HepG2 (cell line): Measurements from ENCODE around the gene MADD. TPM values are rescaled to one million over a fixed set of nuclear protein-coding genes. Genes with fewer than 3 reads are reported as not detected.

ENCODE experiments used
- ATF4 ChIP-seq, 2 experiments: fragments of 450-650 bp in 1 of 2; sonication (generic) in 1 of 2; formaldehyde crosslinking; IDR thresholded peaks; 2 replicates each; pipeline versions ENCODE4 v1.5.0 to v1.8.0; 2020 to 2022; ENCODE audit warnings: mild to moderate bottlenecking in 1 of 2, missing genetic modification reagents in 1 of 2
- ATF7 ChIP-seq, 2 experiments: fragments of 450-650 bp in 1 of 2; sonication (generic) in 1 of 2; formaldehyde crosslinking in 1 of 2; IDR thresholded peaks; 2 replicates each; pipeline versions ENCODE4 v1.4.0 to v1.6.1; 2016 to 2020; ENCODE audit warnings: antibody characterized with exemption in 1 of 2, mild to moderate bottlenecking in 1 of 2, missing genetic modification reagents in 1 of 2
- CREM ChIP-seq, 2 experiments: sonication (generic) in 1 of 2; formaldehyde crosslinking in 1 of 2; IDR thresholded peaks; 2 replicates each; pipeline versions ENCODE4 v1.4.0 to v1.6.1; 2016 to 2020; ENCODE audit warnings: antibody characterized with exemption in 1 of 2, mild to moderate bottlenecking in 1 of 2, missing genetic modification reagents in 1 of 2
- FOSL2 ChIP-seq: sonication (generic); formaldehyde crosslinking; IDR thresholded peaks from 2 replicates; pipeline ENCODE4 v1.4.0; 2020; ENCODE audit warnings: missing genetic modification reagents
- HNRNPLL ChIP-seq: fragments of 200-400 bp; formaldehyde crosslinking; IDR thresholded peaks from 2 replicates; pipeline ENCODE4 v1.6.1; 2017; ENCODE audit warnings: mild to moderate bottlenecking, low read depth, low read length; ENCODE audit not compliant: poor library complexity, severe bottlenecking
- KDM5B ChIP-seq: sonication (generic); formaldehyde crosslinking; IDR thresholded peaks from 2 replicates; pipeline ENCODE4 v1.4.0; 2020; ENCODE audit warnings: missing genetic modification reagents, mild to moderate bottlenecking, borderline replicate concordance
- KLF15 ChIP-seq: sonication (generic); formaldehyde crosslinking; IDR thresholded peaks from 2 replicates; pipeline ENCODE4 v1.8.1; 2023; ENCODE audit warnings: borderline replicate concordance, mild to moderate bottlenecking, inconsistent platforms, missing genetic modification reagents, mixed read lengths
- MED8 ChIP-seq: sonication (generic); formaldehyde crosslinking; IDR thresholded peaks from 2 replicates; pipeline ENCODE4 v1.8.1; 2023; ENCODE audit warnings: mild to moderate bottlenecking, missing genetic modification reagents; ENCODE audit not compliant: insufficient replicate concordance
- NRL ChIP-seq: sonication (generic); formaldehyde crosslinking; IDR thresholded peaks from 2 replicates; pipeline ENCODE4 v1.5.0; 2020; ENCODE audit warnings: missing genetic modification reagents, mild to moderate bottlenecking, moderate library complexity, borderline replicate concordance
- PITX1 ChIP-seq: sonication (generic); formaldehyde crosslinking; IDR thresholded peaks from 2 replicates; pipeline ENCODE4 v1.5.1; 2020; ENCODE audit warnings: mild to moderate bottlenecking, missing genetic modification reagents
- SOX6 ChIP-seq, 2 experiments: fragments of 450-650 bp in 1 of 2; sonication (generic) in 1 of 2; formaldehyde crosslinking in 1 of 2; IDR thresholded peaks; 2 replicates each; pipeline versions ENCODE4 v1.4.0 to v1.6.1; 2017 to 2020; ENCODE audit warnings: antibody characterized with exemption in 1 of 2, mild to moderate bottlenecking in 1 of 2, missing genetic modification reagents in 1 of 2
- U2AF1 ChIP-seq: fragments of 200-400 bp; formaldehyde crosslinking; optimal IDR thresholded peaks from 2 replicates; pipeline ENCODE3; 2017; ENCODE audit warnings: mild to moderate bottlenecking, low read depth, low read length
- ZEB1 ChIP-seq: IDR thresholded peaks from 2 replicates; pipeline ENCODE4 v1.6.1; 2012; ENCODE audit warnings: mild to moderate bottlenecking, low read depth, inconsistent platforms; ENCODE audit not compliant: insufficient replicate concordance
- ZFP36L1 ChIP-seq: sonication (generic); formaldehyde crosslinking; IDR thresholded peaks from 2 replicates; pipeline ENCODE4 v1.8.0; 2022; ENCODE audit warnings: mild to moderate bottlenecking, missing genetic modification reagents, moderate library complexity
- ZNF253 ChIP-seq: sonication (generic); formaldehyde crosslinking; IDR thresholded peaks from 2 replicates; pipeline ENCODE4 v1.8.0; 2022; ENCODE audit warnings: mild to moderate bottlenecking, missing genetic modification reagents, borderline replicate concordance
- ZNF44 ChIP-seq: sonication (generic); formaldehyde crosslinking; IDR thresholded peaks from 2 replicates; pipeline ENCODE4 v1.5.1; 2020; ENCODE audit warnings: mild to moderate bottlenecking, missing genetic modification reagents
- ZNF572 ChIP-seq: sonication (generic); formaldehyde crosslinking; IDR thresholded peaks from 2 replicates; pipeline ENCODE4 v1.5.1; 2020; ENCODE audit warnings: mild to moderate bottlenecking, missing genetic modification reagents
- ZNF616 ChIP-seq: sonication (generic); formaldehyde crosslinking; IDR thresholded peaks from 2 replicates; pipeline ENCODE4 v1.5.0; 2020; ENCODE audit warnings: low read depth, mild to moderate bottlenecking, missing genetic modification reagents
- ZNF749 ChIP-seq: sonication (generic); formaldehyde crosslinking; IDR thresholded peaks from 2 replicates; pipeline ENCODE4 v1.8.0; 2022; ENCODE audit warnings: mild to moderate bottlenecking, missing genetic modification reagents, moderate library complexity, borderline replicate concordance
- ZNF780A ChIP-seq: sonication (generic); formaldehyde crosslinking; IDR thresholded peaks from 2 replicates; pipeline ENCODE4 v1.8.0; 2022; ENCODE audit warnings: mild to moderate bottlenecking, missing genetic modification reagents, moderate library complexity
- polyA plus RNA-seq, 8 experiments: library from polyadenylated mRNA; depleted of rRNA in 3 of 8; stranded (reverse) in 7 of 8; unstranded in 1 of 8; fragments of >200 nt; fragmentation: Illumina TruSeq in 4 of 8; extraction: Trizol in 4 of 8; gene quantifications; 2 replicates each; pipeline versions ENCODE4 v1.2.1 to v1.2.3, GENCODE V29; 2011 to 2016; ENCODE audit warnings: low read depth in 4 of 8, missing spikeins in 1 of 8, mixed read lengths in 1 of 8; ENCODE audit not compliant: insufficient read depth in 1 of 8
- total RNA-seq, 5 experiments: library from RNA; depleted of rRNA; stranded (reverse); fragments of >200 nt; fragmentation: Illumina TruSeq; extraction: Trizol; gene quantifications; 2 replicates each; pipeline ENCODE4 v1.2.3, GENCODE V29; 2016; ENCODE audit warnings: low read depth in 1 of 5
- TF ChIP-seq, protein P1 (sequence below): IDR thresholded peaks from 2 replicates; pipeline ENCODE4 v1.6.1; 2012; ENCODE audit warnings: low read length, improper control_type of control experiment
- TF ChIP-seq, protein P2 (sequence below): sonication (generic); formaldehyde crosslinking; IDR thresholded peaks from 2 replicates; pipeline ENCODE4 v1.4.0; 2020; ENCODE audit warnings: missing genetic modification reagents

The MADD gene
- total and polyA plus RNA-seq, 2 of the 13 experiments (the other 11 are each of a cell fraction or from before 2014, with no cell fraction given): 18.0 to 29.2 TPM

DNA sequence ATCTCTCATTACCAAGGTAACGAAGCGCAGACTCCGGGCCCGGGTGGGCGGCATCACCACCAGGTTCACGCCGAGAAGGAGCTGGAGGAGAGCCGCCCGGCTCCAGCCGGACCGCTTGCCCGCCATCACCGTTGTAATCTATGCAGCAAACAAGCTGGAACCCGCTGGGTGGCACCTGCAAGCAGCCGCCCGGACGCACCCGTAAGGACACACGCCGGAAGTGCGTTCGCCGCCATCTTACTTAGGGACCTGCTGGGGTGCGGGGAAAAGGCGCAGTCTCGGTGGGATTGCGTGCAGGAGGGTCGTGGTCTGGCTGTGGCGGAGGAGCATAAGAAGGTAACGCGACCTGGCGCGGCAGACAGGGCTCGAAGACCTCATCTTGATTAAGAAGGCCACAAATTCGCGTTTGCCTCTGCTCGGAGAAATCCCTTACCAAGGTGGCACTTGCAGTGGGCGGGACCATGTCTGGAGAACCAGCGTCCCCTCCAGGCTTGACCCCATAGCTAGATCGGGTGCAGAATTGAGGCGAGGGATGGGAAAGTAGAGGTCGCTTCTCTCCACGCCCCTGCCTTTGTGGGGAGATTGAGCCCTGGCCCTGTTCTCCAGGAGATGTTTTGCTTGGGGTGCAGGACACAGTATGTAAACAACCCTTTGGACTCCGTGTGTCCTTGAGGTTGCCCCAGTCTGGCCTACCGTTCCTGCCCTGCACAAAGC lies 21.1 kb upstream of the MADD start, which contains the start of gene ACP2 (continued):
- TF ChIP-seq PITX1 (peak; percentile 82), ZNF44 (CRISPR knock-in tag) (peak; percentile 88), HNRNPLL (peak; percentile 94), ZNF749 (peak; percentile 91), FOSL2 (peak; percentile 45), ZEB1 (no peak), CREM (IDR thresholded peaks at IDR 0.05) (peak; percentile 87), CREM (CRISPR knock-in tag; IDR thresholded peaks at IDR 0.05) (no peak; the same call in 1 of the 2 replicates), KLF15 (CRISPR knock-in tag) (no peak), ZNF616 (CRISPR knock-in tag) (0 out of 2 replicates have a peak, but pooled peaks have one; percentile 43), ZNF572 (peak; percentile 70), SOX6 (IDR thresholded peaks at IDR 0.05) (no peak), SOX6 (CRISPR knock-in tag; IDR thresholded peaks at IDR 0.05) (peak; percentile 53), ZNF253 (CRISPR knock-in tag) (peak; percentile 94; the same call in 1 of the 2 replicates), ZFP36L1 (CRISPR knock-in tag) (peak; percentile 46; the same call in 1 of the 2 replicates), ATF7 (IDR thresholded peaks at IDR 0.05) (no peak), ATF7 (CRISPR knock-in tag; IDR thresholded peaks at IDR 0.05) (0 out of 2 replicates have a peak, but pooled peaks have one; percentile 32), ATF4 (CRISPR knock-in tag; IDR thresholded peaks at IDR 0.05) (peak in 1 of 2 experiments; percentile 53; a peak in 1 of 4 replicates), KDM5B (peak; percentile 94), NRL (CRISPR knock-in tag) (peak; percentile 98), U2AF1 (no peak), MED8 (CRISPR knock-in tag) (peak; percentile 97), ZNF780A (CRISPR knock-in tag) (0 out of 2 replicates have a peak, but pooled peaks have one; percentile 78)
- TF ChIP-seq, protein P1, sequence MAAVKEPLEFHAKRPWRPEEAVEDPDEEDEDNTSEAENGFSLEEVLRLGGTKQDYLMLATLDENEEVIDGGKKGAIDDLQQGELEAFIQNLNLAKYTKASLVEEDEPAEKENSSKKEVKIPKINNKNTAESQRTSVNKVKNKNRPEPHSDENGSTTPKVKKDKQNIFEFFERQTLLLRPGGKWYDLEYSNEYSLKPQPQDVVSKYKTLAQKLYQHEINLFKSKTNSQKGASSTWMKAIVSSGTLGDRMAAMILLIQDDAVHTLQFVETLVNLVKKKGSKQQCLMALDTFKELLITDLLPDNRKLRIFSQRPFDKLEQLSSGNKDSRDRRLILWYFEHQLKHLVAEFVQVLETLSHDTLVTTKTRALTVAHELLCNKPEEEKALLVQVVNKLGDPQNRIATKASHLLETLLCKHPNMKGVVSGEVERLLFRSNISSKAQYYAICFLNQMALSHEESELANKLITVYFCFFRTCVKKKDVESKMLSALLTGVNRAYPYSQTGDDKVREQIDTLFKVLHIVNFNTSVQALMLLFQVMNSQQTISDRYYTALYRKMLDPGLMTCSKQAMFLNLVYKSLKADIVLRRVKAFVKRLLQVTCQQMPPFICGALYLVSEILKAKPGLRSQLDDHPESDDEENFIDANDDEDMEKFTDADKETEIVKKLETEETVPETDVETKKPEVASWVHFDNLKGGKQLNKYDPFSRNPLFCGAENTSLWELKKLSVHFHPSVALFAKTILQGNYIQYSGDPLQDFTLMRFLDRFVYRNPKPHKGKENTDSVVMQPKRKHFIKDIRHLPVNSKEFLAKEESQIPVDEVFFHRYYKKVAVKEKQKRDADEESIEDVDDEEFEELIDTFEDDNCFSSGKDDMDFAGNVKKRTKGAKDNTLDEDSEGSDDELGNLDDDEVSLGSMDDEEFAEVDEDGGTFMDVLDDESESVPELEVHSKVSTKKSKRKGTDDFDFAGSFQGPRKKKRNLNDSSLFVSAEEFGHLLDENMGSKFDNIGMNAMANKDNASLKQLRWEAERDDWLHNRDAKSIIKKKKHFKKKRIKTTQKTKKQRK: no peak
- TF ChIP-seq, protein P2, sequence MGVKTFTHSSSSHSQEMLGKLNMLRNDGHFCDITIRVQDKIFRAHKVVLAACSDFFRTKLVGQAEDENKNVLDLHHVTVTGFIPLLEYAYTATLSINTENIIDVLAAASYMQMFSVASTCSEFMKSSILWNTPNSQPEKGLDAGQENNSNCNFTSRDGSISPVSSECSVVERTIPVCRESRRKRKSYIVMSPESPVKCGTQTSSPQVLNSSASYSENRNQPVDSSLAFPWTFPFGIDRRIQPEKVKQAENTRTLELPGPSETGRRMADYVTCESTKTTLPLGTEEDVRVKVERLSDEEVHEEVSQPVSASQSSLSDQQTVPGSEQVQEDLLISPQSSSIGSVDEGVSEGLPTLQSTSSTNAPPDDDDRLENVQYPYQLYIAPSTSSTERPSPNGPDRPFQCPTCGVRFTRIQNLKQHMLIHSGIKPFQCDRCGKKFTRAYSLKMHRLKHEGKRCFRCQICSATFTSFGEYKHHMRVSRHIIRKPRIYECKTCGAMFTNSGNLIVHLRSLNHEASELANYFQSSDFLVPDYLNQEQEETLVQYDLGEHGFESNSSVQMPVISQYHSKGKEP (CRISPR knock-in tag): no peak
